ENCODE measurements around the gene CCNG1. TPM values are rescaled to one million over a fixed set of nuclear protein-coding genes. Genes with fewer than 3 reads are reported as not detected.

Gene CCNG1
- total RNA-seq, 1 experiment from 2014 or later: 130 TPM

- Histone ChIP-seq H3K27me3 (replicated peaks; ENCODE audit: insufficient read depth, low read depth, low read length, poor library complexity) (no peaks in the 10 kb centered on the region), H3K4me3 (ENCODE audit: low read depth, low read length, poor library complexity, severe bottlenecking) (peak overlapping the region; percentile 91), H3K4me1 (ENCODE audit: insufficient read depth, low read length, poor library complexity, severe bottlenecking) (peaks cover 22% of the 10 kb centered on the region), H3K36me3 (ENCODE audit: insufficient read depth, low read length, poor library complexity, severe bottlenecking) (peaks cover 24% of the 10 kb centered on the region), H3K9me3 (ENCODE audit: low read depth, low read length, poor library complexity, severe bottlenecking) (no peaks in the 10 kb centered on the region), H3K27ac (ENCODE audit: low read depth, low read length, poor library complexity, severe bottlenecking) (peak overlapping the region; percentile 94)
- POLR2A ChIA-PET (ENCODE audit: low non-redundant PET): no interaction called here
- DNase-seq (ENCODE audit: low spot score): no peak
- intact Hi-C loops (cut with micrococcal nuclease; ENCODE audit: unreplicated experiment): no loop called here
- BruUV-seq (replicated peaks): TSS peak; percentile 83
- CTCF ChIA-PET: no interaction called here
- TF ChIP-seq CTCF (conservative IDR thresholded peaks at IDR 0.05; ENCODE audit: low read depth, low read length) (no peak), EZH2 (IDR thresholded peaks at IDR 0.05; ENCODE audit: borderline replicate concordance, low read depth, low read length, poor library complexity, severe bottlenecking) (no peak)
These were observed 880 bp upstream of the CCNG1 start for GRCh38 chr5:163436515-163436914.

- no peak for DNase-seq (ENCODE audit: low spot score)
- H3K27me3 ChIP-seq (replicated peaks; ENCODE audit: insufficient read depth, low read depth, low read length, poor library complexity): no peaks in the 10 kb centered on the region
- H3K27ac ChIP-seq (ENCODE audit: low read depth, low read length, poor library complexity, severe bottlenecking): peak overlapping the region; percentile 94
- no TSS peak for BruUV-seq (replicated peaks)
- H3K4me3 ChIP-seq (ENCODE audit: low read depth, low read length, poor library complexity, severe bottlenecking): peak overlapping the region; percentile 91
- H3K9me3 ChIP-seq (ENCODE audit: low read depth, low read length, poor library complexity, severe bottlenecking): no peaks in the 10 kb centered on the region
- ChIA-PET POLR2A (ENCODE audit: low non-redundant PET) (interaction anchor here (1.2 kb wide), 1 partner anchor 24 kb away, joined by 7 read pairs; the partner anchor contains the start of genes HMMR and NUDCD2), CTCF (no interaction called here)
- intact Hi-C loops (cut with micrococcal nuclease; ENCODE audit: unreplicated experiment): no loop called here
- H3K4me1 ChIP-seq (ENCODE audit: insufficient read depth, low read length, poor library complexity, severe bottlenecking): peaks cover 22% of the 10 kb centered on the region
- peaks cover 29% of the 10 kb centered on the region for H3K36me3 ChIP-seq (ENCODE audit: insufficient read depth, low read length, poor library complexity, severe bottlenecking)
- TF ChIP-seq CTCF (conservative IDR thresholded peaks at IDR 0.05; ENCODE audit: low read depth, low read length): no peak
- TF ChIP-seq EZH2 (IDR thresholded peaks at IDR 0.05; ENCODE audit: borderline replicate concordance, low read depth, low read length, poor library complexity, severe bottlenecking): no peak
These were observed 435 bp upstream of the CCNG1 start for GRCh38 chr5:163437011-163437308.

- Histone ChIP-seq H3K27me3 (replicated peaks; ENCODE audit: insufficient read depth, low read depth, low read length, poor library complexity) (no peaks in the 10 kb centered on the region), H3K4me3 (ENCODE audit: low read depth, low read length, poor library complexity, severe bottlenecking) (peak overlapping the region; percentile 91), H3K9me3 (ENCODE audit: low read depth, low read length, poor library complexity, severe bottlenecking) (no peaks in the 10 kb centered on the region), H3K27ac (ENCODE audit: low read depth, low read length, poor library complexity, severe bottlenecking) (no peak overlapping the region), H3K36me3 (ENCODE audit: insufficient read depth, low read length, poor library complexity, severe bottlenecking) (peaks cover 49% of the 10 kb centered on the region), H3K4me1 (ENCODE audit: insufficient read depth, low read length, poor library complexity, severe bottlenecking) (peaks cover 22% of the 10 kb centered on the region)
- TF ChIP-seq CTCF (conservative IDR thresholded peaks at IDR 0.05; ENCODE audit: low read depth, low read length) (no peak), EZH2 (IDR thresholded peaks at IDR 0.05; ENCODE audit: borderline replicate concordance, low read depth, low read length, poor library complexity, severe bottlenecking) (no peak)
- intact Hi-C loops (cut with micrococcal nuclease; ENCODE audit: unreplicated experiment): no loop called here
- ChIA-PET POLR2A (ENCODE audit: low non-redundant PET) (no interaction called here), CTCF (no interaction called here)
- BruUV-seq (replicated peaks): no TSS peak
- peak; percentile 9 for DNase-seq (ENCODE audit: low spot score)
These were observed 1.7 kb downstream of the CCNG1 start for GRCh38 chr5:163439092-163439425.
